Measurements from ENCODE around the gene ANK2. TPM values are rescaled to one million over a fixed set of nuclear protein-coding genes. Genes with fewer than 3 reads are reported as not detected.

Gene ANK2
- total RNA-seq, 1 donor from 2014 or later: 121 TPM

DNA sequence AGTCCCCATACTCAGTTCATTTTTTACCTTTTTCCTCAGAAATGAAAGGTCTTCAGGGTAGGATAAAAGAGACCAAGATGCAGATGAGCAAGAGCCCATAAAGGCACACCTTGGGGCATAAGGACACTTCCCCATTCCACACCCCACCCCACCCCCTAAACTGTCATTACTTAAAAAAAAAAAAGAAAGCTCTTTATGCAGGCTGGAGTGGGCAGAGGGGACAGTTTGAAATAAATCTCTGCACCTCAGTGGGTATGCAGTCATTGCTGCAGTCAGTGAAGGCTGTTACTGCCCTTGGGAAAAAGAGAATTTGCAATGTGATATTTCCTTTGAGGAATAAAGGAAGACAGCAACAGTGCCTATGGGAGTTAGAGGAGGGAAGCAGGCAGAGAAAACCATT, 137.5 kb downstream of the ANK2 start:
- H3K27ac ChIP-seq: no peak overlapping the region
- H3K79me2 ChIP-seq (ENCODE audit: low read depth): peaks cover 9% of the 10 kb centered on the region
- no peaks in the 10 kb centered on the region for H3K4me1 ChIP-seq
- no peak overlapping the region for H3K4me3 ChIP-seq
- Mint-ChIP-seq H3K9me3 (no peaks in the 10 kb centered on the region), H3K4me1 (peaks cover 3% of the 10 kb centered on the region), H3K27me3 (ENCODE audit: insufficient read depth, low read depth) (no peaks in the 10 kb centered on the region), H3K4me3 (no peak overlapping the region), H3K27ac (no peak overlapping the region), H3K36me3 (no peaks in the 10 kb centered on the region)
- H3F3A ChIP-seq (ENCODE audit: low read depth): peaks cover 10% of the 10 kb centered on the region
- TF ChIP-seq EZH2phosphoT487 (IDR thresholded peaks at IDR 0.05) (no peak), EZH2 (IDR thresholded peaks at IDR 0.05) (no peak)
- TF ChIP-seq, protein P1, sequence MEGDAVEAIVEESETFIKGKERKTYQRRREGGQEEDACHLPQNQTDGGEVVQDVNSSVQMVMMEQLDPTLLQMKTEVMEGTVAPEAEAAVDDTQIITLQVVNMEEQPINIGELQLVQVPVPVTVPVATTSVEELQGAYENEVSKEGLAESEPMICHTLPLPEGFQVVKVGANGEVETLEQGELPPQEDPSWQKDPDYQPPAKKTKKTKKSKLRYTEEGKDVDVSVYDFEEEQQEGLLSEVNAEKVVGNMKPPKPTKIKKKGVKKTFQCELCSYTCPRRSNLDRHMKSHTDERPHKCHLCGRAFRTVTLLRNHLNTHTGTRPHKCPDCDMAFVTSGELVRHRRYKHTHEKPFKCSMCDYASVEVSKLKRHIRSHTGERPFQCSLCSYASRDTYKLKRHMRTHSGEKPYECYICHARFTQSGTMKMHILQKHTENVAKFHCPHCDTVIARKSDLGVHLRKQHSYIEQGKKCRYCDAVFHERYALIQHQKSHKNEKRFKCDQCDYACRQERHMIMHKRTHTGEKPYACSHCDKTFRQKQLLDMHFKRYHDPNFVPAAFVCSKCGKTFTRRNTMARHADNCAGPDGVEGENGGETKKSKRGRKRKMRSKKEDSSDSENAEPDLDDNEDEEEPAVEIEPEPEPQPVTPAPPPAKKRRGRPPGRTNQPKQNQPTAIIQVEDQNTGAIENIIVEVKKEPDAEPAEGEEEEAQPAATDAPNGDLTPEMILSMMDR (IDR thresholded peaks at IDR 0.05): no peak
- no peak overlapping the region for H3K4me2 ChIP-seq
- H3K27me3 ChIP-seq: no peaks in the 10 kb centered on the region
- H3K9ac ChIP-seq: no peak overlapping the region
- H2AFZ ChIP-seq (replicated peaks): no peak overlapping the region
- H3K36me3 ChIP-seq: no peaks in the 10 kb centered on the region
- DNase-seq (ENCODE audit: low spot score): no peak
- H4K20me1 ChIP-seq (ENCODE audit: low read depth): peaks cover 43% of the 10 kb centered on the region
- no peaks in the 10 kb centered on the region for H3K9me3 ChIP-seq (ENCODE audit: low read depth)

DNA sequence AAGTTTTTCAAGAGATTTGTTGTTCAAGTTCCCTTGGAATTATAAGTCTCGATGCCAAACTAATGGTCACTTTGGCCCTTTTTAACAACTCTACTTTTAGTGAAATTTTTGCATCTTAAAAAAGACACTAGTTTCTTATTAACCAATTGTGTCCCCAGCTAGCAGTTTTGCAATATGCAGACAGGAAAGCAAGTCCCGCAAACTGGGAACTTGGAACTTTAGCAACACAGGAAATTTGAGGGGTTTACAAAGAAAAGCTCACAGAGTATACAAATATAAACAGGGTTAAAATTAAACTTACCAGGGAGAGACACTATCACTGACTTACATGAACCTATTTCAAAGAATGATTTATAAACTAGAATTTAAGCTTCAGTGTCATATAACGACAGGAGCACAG, 137.9 kb downstream of the ANK2 start:
- no peak overlapping the region for H3K4me3 Mint-ChIP-seq
- no peaks in the 10 kb centered on the region for H3K27me3 Mint-ChIP-seq (ENCODE audit: insufficient read depth, low read depth)
- Histone ChIP-seq H3K9ac (no peak overlapping the region), H3K27me3 (no peaks in the 10 kb centered on the region), H3K9me3 (ENCODE audit: low read depth) (no peaks in the 10 kb centered on the region), H3K36me3 (no peaks in the 10 kb centered on the region), H3K4me1 (no peaks in the 10 kb centered on the region), H3K27ac (no peak overlapping the region), H3K4me2 (no peak overlapping the region), H3K4me3 (no peak overlapping the region), H3K79me2 (ENCODE audit: low read depth) (peaks cover 9% of the 10 kb centered on the region), H2AFZ (replicated peaks) (no peak overlapping the region), H4K20me1 (ENCODE audit: low read depth) (peaks cover 39% of the 10 kb centered on the region), H3F3A (ENCODE audit: low read depth) (peaks cover 10% of the 10 kb centered on the region)
- TF ChIP-seq EZH2 (IDR thresholded peaks at IDR 0.05): no peak
- no peak for TF ChIP-seq EZH2phosphoT487 (IDR thresholded peaks at IDR 0.05)
- TF ChIP-seq, protein P1 (IDR thresholded peaks at IDR 0.05): no peak
- no peak for DNase-seq (ENCODE audit: low spot score)
- H3K4me1 Mint-ChIP-seq: peaks cover 3% of the 10 kb centered on the region
- H3K9me3 Mint-ChIP-seq: no peaks in the 10 kb centered on the region
- no peak overlapping the region for H3K27ac Mint-ChIP-seq
- H3K36me3 Mint-ChIP-seq: no peaks in the 10 kb centered on the region

DNA sequence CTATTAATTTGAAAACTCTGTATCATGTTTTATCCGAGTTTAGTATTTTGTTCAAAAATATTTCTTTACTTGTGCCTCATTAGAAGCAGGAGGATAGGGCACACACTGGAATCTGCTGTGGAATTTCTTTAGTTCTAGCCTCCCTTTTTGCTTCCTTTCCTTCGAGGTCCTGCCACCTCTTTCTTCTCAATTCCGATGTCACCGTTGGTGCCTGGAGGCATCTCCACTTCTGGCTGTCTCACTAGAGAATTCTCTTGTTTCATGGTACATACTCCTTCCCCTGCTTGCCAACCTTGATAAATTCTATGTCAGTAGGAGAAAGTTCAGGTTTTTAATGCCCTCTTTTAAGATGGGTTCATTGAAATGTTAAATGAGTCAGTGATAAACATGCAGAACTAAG, 140.1 kb downstream of the ANK2 start:
- H2AFZ ChIP-seq (replicated peaks): no peak overlapping the region
- no peak for DNase-seq (ENCODE audit: low spot score)
- H3K36me3 ChIP-seq: no peaks in the 10 kb centered on the region
- no peak overlapping the region for H3K4me2 ChIP-seq
- H3K4me1 Mint-ChIP-seq: peaks cover 3% of the 10 kb centered on the region
- H3K27ac Mint-ChIP-seq: no peak overlapping the region
- H3K4me3 Mint-ChIP-seq: no peak overlapping the region
- H4K20me1 ChIP-seq (ENCODE audit: low read depth): peaks cover 33% of the 10 kb centered on the region
- H3K9me3 Mint-ChIP-seq: no peaks in the 10 kb centered on the region
- no peaks in the 10 kb centered on the region for H3K27me3 ChIP-seq
- peaks cover 4% of the 10 kb centered on the region for H3K79me2 ChIP-seq (ENCODE audit: low read depth)
- no peaks in the 10 kb centered on the region for H3K27me3 Mint-ChIP-seq (ENCODE audit: insufficient read depth, low read depth)
- H3K4me3 ChIP-seq: no peak overlapping the region
- H3K9me3 ChIP-seq (ENCODE audit: low read depth): no peaks in the 10 kb centered on the region
- H3K27ac ChIP-seq: no peak overlapping the region
- no peaks in the 10 kb centered on the region for H3K4me1 ChIP-seq
- H3K36me3 Mint-ChIP-seq: no peaks in the 10 kb centered on the region
- TF ChIP-seq EZH2 (IDR thresholded peaks at IDR 0.05) (no peak), EZH2phosphoT487 (IDR thresholded peaks at IDR 0.05) (no peak)
- TF ChIP-seq, protein P1 (IDR thresholded peaks at IDR 0.05): no peak
- H3K9ac ChIP-seq: no peak overlapping the region
- H3F3A ChIP-seq (ENCODE audit: low read depth): peaks cover 10% of the 10 kb centered on the region
